ENCODE measurements around the gene TMEM107.

GRCh38 chr17:8210761-8211458 is 34.7 kb upstream of the TMEM107 start:
- TF ChIP-seq POLR2A (IDR thresholded peaks at IDR 0.05) (no peak), CTCF (IDR thresholded peaks at IDR 0.05) (no peak)

All from lower leg skin (tissue), 3 donors.